SU-DHL-6 (cell line): ENCODE results near the gene STXBP5.

ENCODE experiments used
- H2AFZ ChIP-seq: fragments of 200-600 bp; sonication (generic); 2 replicates; pipeline ENCODE4 v1.6.1; 2014; ENCODE audit warnings: low read depth, mild to moderate bottlenecking, moderate library complexity, mixed read lengths, antibody characterized with exemption, low read length; ENCODE audit not compliant: severe bottlenecking
- H3F3A ChIP-seq: fragments of 200-600 bp; shearing (Covaris generic); 2 replicates; pipeline ENCODE4 v1.6.0; 2016; ENCODE audit warnings: antibody characterized with exemption, mild to moderate bottlenecking; ENCODE audit not compliant: insufficient read depth
- H3K27ac ChIP-seq: fragments of 200-600 bp; sonication (generic); 2 replicates; pipeline ENCODE4 v1.5.1; 2016; ENCODE audit warnings: low read depth, mild to moderate bottlenecking, low read length, moderate library complexity, mixed read lengths
- H3K27me3 ChIP-seq: fragments of 200-600 bp; sonication (generic), shearing (Covaris generic); 2 replicates; pipeline ENCODE4 v1.6.0; 2014; ENCODE audit warnings: mild to moderate bottlenecking, low read length
- H3K36me3 ChIP-seq: fragments of 200-600 bp; sonication (generic); 2 replicates; pipeline ENCODE4 v1.6.1; 2014; ENCODE audit warnings: mild to moderate bottlenecking, low read length, mixed read lengths
- H3K4me2 ChIP-seq: fragments of 300-600, 200-600 bp; shearing (Covaris generic), sonication (generic); 2 replicates; pipeline ENCODE4 v1.6.0; 2014; ENCODE audit warnings: low read length, low read depth, mild to moderate bottlenecking; ENCODE audit not compliant: poor library complexity, severe bottlenecking
- H3K4me3 ChIP-seq: fragments of 200-600 bp; sonication (generic); 2 replicates; pipeline ENCODE4 v1.5.1; 2014; ENCODE audit warnings: antibody characterized with exemption, low read length, mild to moderate bottlenecking, mixed read lengths; ENCODE audit not compliant: insufficient read depth, poor library complexity, severe bottlenecking
- H3K79me2 ChIP-seq: fragments of 200-600 bp; sonication (generic); 2 replicates; pipeline ENCODE4 v1.6.1; 2014; ENCODE audit warnings: mild to moderate bottlenecking, low read length, moderate library complexity; ENCODE audit not compliant: insufficient read depth
- H3K9ac ChIP-seq: fragments of 200-600 bp; sonication (generic); 2 replicates; pipeline ENCODE4 v1.7.0; 2014; ENCODE audit warnings: mild to moderate bottlenecking, low read length
- H3K9me2 ChIP-seq: fragments of 200-600 bp; sonication (generic); replicated peaks from 2 replicates; pipeline ENCODE4 v1.6.1; 2014; ENCODE audit warnings: low read length; ENCODE audit not compliant: insufficient read depth
- H3K9me3 ChIP-seq: fragments of 200-600 bp; sonication (generic); 2 replicates; pipeline ENCODE4 v1.6.1; 2014; ENCODE audit warnings: low read length, mixed read lengths; ENCODE audit not compliant: insufficient read depth
- H4K20me1 ChIP-seq: fragments of 200-600 bp; sonication (generic); 2 replicates; pipeline ENCODE4 v1.6.1; 2014; ENCODE audit warnings: low read depth, mild to moderate bottlenecking, antibody characterized with exemption, low read length, moderate library complexity, mixed read lengths
- EZH2phosphoT487 ChIP-seq: fragments of 200-600 bp; sonication (generic), shearing (Covaris generic); conservative IDR thresholded peaks from 2 replicates; pipeline ENCODE4 v1.6.1; 2018; ENCODE audit warnings: mild to moderate bottlenecking, antibody characterized with exemption, low read length, moderate library complexity, mixed read lengths
- TF ChIP-seq, protein P1 (sequence below): fragments of 200-600 bp; sonication (generic); IDR thresholded peaks from one replicate; pipeline ENCODE4 v1.5.1; 2017; ENCODE audit warnings: antibody characterized with exemption, mild to moderate bottlenecking, low read length, moderate library complexity; ENCODE audit not compliant: insufficient read depth, poor library complexity, severe bottlenecking

The STXBP5 gene

DNA sequence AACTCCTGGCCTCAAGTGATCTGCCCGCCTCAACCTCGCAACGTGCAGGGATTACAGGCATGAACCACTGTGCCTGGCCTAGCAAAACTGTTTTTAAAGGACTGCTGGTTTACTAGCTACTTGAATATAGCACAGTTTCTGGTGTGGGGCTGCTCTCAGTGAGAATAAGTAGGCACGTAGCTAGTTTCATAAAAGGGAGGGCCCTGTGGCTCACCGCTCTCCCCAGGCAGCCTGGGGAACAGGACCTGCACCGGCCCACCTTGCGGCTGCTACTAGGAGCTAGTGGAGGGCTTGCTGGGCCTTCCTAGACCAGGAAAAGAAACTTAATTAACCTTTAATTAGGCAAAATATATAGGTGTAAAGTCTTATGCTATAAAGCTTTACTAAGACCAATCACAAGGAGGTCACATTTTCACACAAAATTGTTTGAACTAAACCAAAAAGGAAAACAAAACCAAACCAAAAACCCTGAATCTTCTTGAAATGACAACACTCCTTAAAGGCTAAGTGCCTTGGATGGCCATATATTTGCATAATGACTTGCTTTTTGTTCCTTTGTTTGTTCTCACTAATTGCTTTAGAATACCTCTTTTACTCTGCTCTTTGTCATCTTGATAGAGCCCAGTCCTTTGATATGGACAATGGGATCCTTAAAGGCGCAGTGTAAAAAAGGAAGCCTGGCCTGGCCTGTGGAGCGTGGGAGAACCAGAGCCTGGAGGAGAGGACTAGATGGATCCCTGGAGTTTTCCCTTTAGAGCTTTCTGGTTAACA lies 234.7 kb downstream of the STXBP5 start:
- H4K20me1 ChIP-seq = no peaks in the 10 kb centered on the region
- H3K27ac ChIP-seq = no peak overlapping the region
- no peak overlapping the region for H3K9ac ChIP-seq
- no peak overlapping the region for H3K4me3 ChIP-seq
- no peaks in the 10 kb centered on the region for H3K79me2 ChIP-seq
- no peaks in the 10 kb centered on the region for H3K9me2 ChIP-seq
- H3K36me3 ChIP-seq = no peaks in the 10 kb centered on the region
- no peak overlapping the region for H2AFZ ChIP-seq
- no peak for TF ChIP-seq EZH2phosphoT487
- TF ChIP-seq, protein P1, sequence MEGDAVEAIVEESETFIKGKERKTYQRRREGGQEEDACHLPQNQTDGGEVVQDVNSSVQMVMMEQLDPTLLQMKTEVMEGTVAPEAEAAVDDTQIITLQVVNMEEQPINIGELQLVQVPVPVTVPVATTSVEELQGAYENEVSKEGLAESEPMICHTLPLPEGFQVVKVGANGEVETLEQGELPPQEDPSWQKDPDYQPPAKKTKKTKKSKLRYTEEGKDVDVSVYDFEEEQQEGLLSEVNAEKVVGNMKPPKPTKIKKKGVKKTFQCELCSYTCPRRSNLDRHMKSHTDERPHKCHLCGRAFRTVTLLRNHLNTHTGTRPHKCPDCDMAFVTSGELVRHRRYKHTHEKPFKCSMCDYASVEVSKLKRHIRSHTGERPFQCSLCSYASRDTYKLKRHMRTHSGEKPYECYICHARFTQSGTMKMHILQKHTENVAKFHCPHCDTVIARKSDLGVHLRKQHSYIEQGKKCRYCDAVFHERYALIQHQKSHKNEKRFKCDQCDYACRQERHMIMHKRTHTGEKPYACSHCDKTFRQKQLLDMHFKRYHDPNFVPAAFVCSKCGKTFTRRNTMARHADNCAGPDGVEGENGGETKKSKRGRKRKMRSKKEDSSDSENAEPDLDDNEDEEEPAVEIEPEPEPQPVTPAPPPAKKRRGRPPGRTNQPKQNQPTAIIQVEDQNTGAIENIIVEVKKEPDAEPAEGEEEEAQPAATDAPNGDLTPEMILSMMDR = no peak
- H3K9me3 ChIP-seq = no peaks in the 10 kb centered on the region
- no peaks in the 10 kb centered on the region for H3K27me3 ChIP-seq
- H3K4me2 ChIP-seq = no peak overlapping the region
- no peaks in the 10 kb centered on the region for H3F3A ChIP-seq
